Measurements from ENCODE around the gene C14orf93. TPM values are rescaled to one million over a fixed set of nuclear protein-coding genes. Genes with fewer than 3 reads are reported as not detected.
"Not testable (repeated sequence)": the region's sequence is repeated elsewhere in the genome, so short reads cannot be mapped to it uniquely, and the experiment has no call there.

The C14orf93 gene
- polyA plus RNA-seq, 3 donors, result 4.8 to 13.5 (median 6.2) TPM

DNA sequence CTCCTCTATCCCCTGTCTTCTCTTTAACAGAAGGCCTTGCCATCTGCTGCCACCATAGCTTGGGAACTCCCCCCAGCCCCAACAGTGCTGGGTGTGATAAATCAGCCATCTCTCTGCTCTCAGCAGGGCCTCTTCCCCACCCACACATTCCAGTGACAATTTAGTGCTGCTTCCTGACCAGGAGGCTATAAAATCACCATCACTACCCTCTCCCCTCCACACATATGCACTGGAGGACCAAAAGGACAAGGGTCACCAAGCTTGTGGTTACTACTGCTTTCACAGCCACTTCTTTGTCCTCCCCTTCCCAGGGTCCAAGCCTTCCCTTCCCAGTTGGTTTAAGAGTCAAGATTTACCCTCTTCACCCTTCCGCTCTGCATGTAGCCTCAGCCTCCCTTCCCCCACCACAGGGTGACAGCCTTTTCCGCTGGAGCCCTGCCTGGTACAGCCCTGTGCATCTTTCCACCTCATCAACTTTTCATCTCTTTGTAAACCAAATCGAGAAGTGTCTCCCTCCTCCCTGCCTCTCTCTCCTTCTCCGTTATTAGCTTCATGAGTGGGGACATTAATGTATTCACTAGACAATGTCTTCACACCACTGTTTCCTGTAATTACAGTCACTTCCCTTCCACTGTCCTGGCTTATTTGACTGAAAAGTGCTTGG is 15.3 kb upstream of the C14orf93 start:
- H3K27ac ChIP-seq (ENCODE audit: low read depth, low read length), result no peak overlapping the region
- WGBS, 3 donors, result 58 to 74% (median 64%) methylated on average over 4 of the region's 4 CpGs

DNA sequence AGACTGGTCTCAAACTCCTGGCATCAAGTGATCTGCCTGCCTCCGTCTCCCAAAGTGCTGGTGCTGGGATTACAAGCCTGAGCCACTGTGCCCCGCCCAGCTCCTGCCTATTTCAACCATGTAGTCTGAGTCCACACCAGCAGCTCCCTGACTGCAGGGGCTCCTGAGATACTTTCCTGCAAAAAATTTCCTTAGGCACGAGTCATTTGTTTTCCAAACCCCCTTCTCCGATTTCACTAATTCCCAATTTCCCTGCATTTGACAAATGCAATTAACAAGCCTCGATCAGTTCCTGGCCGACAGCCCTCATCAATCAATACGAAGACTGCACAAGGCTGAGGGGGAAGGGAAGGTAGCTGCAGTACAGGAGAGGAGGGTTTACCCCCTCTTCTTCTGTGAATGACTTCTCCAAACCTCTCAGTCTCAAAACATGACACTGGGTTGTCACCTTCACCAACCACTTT is 14.7 kb upstream of the C14orf93 start:
- no peak overlapping the region for H3K27ac ChIP-seq (ENCODE audit: low read depth, low read length)
- 61 to 88% (median 72%) methylated on average over 7 of the region's 7 CpGs for WGBS, 3 donors

DNA sequence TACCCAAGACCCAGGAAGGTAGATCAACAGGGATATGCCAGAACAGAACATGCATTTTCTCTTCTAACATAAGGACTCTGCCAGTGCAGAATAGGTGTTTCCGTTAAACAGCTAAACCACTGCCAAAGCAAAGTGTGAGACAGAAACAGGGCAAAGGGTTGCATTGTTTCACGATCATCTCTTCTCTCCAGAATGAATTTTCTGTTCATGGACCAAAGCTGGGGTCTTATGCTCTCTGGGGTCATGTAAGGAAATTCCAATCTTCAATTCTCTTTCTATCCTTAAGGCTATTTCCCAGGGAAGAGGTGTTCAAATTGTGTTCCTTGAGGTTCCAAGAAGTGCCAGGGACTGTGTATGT is 13.8 kb upstream of the C14orf93 start:
- H3K27ac ChIP-seq (ENCODE audit: low read depth, low read length), result no peak overlapping the region
- 96 to 97% (median 96%) methylated on average over 2 of the region's 2 CpGs for WGBS, 3 donors

DNA sequence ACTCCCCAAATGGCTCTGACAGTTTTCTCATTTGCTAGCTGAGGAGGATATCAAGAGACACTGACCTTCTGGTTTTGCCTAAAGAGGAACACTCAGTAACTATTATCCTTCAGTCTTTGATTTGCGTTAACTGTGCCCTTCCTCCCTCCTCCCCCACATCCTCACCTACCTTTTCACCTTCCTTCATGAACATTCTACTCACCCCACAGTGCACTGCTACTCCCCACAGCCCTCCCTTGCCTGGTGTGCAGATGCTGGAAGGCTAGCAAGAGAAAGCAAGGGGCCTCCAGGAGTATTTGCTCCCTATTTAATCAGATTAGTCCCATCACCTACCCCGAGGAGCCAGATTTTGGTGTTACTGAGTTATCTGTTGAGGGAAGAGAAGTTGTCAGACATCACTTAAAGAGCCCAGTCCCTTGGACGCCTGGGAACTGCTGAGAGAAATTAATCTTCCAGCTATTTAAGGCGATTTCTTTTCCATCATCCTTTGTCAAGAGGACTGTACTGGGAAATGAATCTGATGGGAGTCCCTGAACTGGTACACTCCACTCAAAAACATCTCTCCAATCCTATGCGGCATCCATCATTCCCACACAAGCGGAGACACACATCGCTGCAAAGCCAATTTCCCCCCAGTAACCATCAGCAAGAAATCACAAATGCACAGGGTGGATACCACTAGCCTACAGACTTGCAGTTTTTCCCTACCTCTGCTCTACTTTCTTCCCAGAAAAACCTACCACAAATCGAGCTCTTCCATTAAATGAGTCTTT is 13.3 kb upstream of the C14orf93 start:
- H3K27ac ChIP-seq (ENCODE audit: low read depth, low read length), result no peak overlapping the region
- WGBS, 3 donors, result 77 to 86% (median 82%) methylated on average over 8 of the region's 8 CpGs

DNA sequence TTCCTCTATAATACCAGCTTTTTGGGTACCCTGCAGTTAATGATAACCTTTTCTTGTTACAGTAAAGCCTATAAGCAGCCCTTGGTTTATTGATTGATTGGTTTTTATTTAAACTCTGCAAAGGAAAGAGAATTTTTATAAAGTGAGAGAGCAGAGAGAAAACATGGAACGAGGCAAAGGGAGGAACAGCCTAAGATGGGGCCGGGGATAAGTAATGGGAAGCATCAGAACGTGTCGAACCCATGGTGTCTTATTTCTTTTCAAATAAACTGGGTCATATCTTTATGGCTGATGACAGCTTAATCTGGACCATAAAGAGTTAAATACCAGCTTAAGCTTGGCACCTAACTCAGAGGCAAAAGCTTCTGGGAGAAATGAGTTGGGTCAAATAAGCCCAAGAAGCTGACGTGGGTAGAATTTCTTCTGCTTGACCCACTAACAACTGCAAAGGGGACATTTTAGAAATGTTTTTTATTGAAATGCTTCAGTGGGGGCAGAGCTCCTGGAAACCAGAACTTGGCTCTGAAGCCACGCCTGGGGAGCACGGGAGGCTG is 12.0 kb upstream of the C14orf93 start:
- H3K27ac ChIP-seq (ENCODE audit: low read depth, low read length), result no peak overlapping the region
- WGBS, 3 donors, result 57 to 69% (median 64%) methylated on average over 7 of the region's 7 CpGs

DNA sequence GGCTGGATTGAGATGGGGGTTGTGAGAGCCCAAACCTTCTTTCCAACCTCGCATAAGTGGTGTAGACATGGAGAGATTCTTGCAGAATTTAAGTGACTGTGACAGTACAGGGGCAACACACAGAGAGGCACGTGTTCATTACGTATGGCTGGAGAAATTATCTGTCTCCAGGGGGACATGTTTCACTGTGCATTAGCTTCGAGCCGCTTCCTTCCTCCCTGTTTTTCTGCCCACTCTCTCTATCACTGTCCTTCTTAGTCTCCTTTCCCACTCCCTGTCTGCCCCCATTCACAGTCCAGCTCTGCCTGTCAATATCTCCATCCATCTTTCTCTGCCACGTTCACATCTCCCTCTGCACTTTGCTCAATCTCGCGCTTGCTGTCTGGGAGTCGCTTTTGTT is 11.5 kb upstream of the C14orf93 start:
- no peak overlapping the region for H3K27ac ChIP-seq (ENCODE audit: low read depth, low read length)
- 62 to 74% (median 64%) methylated on average over 9 of the region's 9 CpGs for WGBS, 3 donors

DNA sequence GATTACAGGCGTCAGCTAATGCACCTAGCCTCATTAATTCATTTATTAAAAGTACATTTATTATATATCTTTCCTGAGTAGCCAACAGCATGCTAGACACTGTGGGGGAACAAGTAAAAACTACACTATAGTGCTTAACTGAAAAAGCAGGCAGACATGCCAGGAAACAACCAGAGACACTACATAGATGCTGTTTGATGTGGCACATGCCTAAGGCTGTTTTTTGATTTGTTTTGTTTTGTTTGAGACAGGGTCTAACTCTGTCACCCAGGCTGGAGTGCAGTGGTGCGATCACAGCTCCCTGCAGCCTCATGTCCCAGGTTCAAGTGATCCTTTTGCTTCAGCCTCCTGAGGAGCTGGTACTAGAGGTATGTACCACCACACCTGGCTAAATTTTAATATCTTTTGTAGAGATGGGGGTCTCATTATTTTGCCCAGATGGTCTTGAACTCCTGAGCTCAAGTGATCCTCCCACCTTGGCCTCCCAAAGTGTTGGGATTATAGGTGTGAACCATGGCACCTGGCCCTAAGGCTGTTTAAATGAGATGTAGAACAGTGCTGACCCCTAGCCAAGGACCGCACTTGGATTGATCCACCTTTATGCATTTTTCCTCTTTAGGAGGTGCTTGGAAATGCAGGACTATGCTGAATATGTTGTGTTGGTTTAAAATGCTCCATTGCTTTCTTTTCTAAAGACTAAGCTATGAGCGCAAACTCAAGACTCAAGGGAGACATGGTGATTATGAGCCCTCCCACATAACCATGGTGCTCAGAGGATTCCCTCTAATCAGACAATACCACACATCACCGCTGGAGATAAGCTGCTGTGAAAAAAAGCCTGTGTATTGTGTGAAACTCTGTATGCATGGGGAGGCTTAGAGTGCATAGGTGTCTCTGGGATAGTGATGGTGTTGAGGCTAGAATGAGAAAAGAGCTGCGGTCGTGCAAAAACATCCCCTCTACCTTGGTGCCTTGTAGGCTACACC is 10.5 kb upstream of the C14orf93 start:
- WGBS, 3 donors, result 87 to 96% (median 90%) methylated on average over 7 of the region's 7 CpGs
- no peak overlapping the region for H3K27ac ChIP-seq (ENCODE audit: low read depth, low read length)

DNA sequence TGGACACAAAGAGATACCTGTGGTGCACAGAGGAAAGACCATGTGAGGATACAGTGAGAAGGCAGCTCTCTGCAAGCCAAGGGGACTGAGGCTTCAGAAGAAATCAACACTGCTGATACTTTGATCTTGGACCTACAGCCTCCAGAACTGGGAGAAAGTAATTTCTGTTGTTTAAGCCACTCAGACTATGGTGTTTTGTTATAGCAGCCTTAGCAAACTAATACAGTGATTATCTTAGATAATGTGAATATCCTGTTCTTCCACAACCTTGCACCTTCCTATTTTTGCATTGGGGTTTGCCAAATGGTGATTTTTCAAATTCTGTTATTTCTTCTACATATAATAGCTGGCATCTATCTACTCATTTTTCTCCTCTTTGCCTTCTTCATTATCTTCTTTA is 8.2 kb upstream of the C14orf93 start:
- H3K27ac ChIP-seq (ENCODE audit: low read depth, low read length), result no peak overlapping the region

DNA sequence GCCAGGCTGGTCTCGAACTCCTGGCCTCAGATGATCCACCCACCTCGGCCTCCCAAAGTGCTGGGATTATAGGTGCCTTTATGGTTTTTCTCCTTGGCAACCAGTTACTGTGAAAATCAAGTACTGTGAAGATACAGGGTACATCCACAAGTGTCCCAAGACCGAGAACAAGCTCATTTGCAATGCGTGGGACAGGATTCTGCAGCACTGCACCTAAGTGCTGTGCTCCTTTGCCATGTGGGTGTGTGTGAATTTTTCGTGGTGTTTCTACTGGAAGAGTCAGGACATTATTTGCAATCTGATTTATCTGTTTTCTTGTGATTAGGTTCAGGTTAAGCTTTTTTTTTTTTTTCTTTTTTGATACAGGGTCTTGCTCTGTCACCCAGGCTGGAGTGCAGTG is 7.1 kb upstream of the C14orf93 start:
- 86 to 90% (median 90%) methylated on average over 5 of the region's 5 CpGs for whole genome bisulfite sequencing, 3 donors
- H3K27ac ChIP-seq (ENCODE audit: low read depth, low read length), result no peak overlapping the region

DNA sequence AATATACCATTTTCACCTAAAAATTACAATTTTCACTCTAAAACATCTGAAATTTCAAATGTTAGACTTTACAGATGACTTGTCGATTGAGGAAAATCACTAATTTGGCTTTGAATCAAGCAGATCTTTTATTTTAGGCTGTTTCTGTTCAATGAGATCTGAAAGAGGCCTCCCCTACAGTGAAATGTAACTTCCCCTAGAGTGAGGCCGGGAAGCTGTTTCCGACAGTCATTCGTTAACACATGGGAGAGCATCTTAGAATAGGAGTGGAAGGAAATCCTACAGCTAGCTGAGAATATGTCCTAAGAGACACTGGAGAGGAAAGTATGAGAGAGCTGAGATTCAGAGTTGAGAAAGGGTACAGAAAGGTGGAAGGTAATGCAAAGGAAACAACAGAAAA is 5.7 kb upstream of the C14orf93 start:
- 55 to 76% (median 64%) methylated on average over 4 of the region's 4 CpGs for WGBS, 3 donors
- no peak overlapping the region for H3K27ac ChIP-seq (ENCODE audit: low read depth, low read length)

DNA sequence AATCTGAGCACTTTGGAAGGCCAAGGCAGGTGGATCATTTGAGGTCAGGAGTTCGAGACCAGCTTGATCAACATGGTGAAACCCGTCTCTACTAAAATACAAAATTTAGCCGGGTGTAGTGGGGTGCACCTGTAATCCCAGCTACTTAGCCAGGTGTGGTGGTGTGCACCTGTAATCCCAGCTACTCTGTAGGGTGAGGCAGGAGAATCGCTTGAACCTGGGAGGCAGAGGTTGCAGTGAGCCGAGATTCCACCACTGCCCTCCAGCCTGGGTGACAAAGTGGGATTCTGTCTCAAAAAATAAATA is 3.8 kb upstream of the C14orf93 start:
- WGBS, 3 donors, result 92 to 93% (median 93%) methylated on average over 5 of the region's 5 CpGs
- H3K27ac ChIP-seq (ENCODE audit: low read depth, low read length), result not testable (repeated sequence)

DNA sequence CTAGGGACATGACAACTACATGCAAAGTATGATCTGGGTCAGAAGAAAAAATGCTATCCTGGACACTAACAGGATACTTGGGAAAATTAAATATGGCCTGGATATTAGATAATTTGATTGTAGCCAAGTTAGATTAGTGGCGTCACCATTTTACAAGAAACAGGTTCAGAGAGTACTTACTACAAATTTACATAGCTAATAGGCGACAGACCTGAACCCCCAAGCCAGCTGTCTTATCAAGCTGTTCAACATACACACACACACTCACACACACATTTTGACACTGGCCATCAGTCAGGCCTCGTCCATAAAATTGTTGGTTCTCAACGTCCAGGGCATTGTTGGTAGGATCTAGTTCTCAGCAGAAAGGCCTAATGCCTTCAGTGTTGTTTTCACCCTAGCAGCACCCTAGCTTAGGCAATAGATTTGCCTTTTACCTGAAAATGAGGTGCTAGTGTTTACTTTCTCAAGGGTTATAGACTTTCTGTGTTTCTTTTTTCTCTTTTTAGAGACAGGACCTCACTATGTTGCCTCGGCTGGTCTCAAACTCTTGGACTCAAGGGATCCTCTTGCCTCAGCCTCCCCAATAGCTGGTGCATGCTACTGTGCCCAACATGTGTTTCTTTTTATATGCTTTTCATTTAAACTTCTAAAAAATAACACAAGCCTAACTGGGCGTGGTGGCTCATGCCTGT is 3.3 kb upstream of the C14orf93 start:
- 67 to 82% (median 72%) methylated on average over 6 of the region's 6 CpGs for WGBS, 3 donors
- no peak overlapping the region for H3K27ac ChIP-seq (ENCODE audit: low read depth, low read length)

DNA sequence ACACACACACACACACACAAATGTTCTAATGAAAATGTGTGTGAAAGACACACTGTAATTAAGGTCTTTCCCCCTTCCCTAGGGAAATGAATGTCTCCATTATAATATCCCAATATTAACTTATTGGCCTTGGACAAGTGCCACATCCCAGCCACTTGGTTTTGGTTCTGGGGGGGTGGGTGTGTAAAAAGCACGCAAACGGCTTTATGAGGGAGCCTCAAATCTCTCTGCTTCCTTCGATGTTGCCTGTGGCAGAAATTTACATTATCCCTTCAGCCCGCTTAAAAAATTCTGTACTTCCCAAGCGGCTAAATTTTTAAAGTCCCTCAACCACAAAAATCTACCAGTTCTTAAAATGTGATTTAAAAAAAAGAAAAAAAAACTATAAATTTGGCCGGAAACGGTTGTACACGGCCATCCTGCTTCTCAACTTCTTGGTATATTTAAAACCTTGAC is 432 bp downstream of the C14orf93 start:
- no peak overlapping the region for H3K27ac ChIP-seq (ENCODE audit: low read depth, low read length)
- WGBS, 3 donors, result 10 to 21% (median 13%) methylated on average over 8 of the region's 8 CpGs

DNA sequence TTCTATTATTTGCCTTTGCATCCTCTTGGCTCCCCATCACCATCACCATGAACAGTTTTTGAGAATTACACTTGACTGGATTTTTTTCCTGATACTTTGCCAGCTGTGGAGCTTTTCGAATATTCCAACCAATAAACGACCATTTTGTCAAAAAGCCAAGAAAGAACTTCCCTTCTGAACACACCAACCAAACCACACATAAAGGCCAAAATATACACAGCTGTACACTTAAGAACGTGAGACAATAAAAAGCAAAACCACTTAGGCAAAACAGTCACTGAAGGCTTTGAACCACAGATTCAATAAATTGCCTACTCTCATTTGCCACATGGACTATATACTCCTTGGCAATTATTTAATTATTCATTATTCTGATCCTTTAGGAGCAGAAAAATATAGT is 1.1 kb downstream of the C14orf93 start:
- H3K27ac ChIP-seq (ENCODE audit: low read depth, low read length), result no peak overlapping the region
- WGBS, 3 donors, result 13 to 38% (median 26%) methylated on average over 3 of the region's 3 CpGs

DNA sequence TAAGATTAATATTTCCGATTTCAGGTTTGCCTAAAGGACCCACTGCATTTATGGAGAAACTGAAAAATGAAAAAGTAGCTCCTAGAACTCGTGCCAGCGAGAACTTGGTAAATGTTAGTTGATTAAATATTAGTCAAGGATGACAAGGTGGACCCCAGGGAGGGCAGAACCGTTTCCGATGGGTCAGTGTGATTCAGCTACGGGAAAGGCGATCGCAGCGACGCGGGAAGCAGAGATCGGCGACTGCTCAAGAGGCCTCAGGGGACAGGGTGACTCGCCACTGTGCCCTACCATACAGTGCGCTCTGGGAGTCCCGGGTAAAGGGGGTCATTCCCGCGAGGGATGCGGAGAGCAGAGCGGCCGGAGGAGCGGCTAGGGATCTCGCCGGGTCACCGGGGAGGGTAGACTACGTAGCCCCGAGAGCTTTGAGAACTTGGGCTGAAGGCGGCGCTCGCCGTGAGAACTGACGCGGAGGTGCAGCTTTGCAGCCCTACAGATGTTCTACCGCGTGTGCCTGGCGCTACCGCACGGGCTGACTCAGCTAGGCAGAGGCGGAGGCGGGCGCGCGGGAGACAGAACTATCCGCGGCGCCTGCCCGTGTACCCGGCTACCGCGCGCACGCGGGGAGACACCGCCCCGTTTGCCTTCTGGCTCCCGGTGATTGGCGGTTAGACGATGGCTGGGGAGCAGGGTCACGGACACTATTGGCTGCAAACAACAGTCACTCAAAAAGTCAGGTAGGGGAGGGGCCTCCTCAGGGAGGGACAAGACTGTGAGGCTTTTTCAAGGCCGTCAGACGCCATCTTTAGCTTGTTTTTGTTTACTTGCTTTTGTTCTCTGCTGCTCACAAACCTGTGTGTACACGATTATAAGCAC is 3.2 kb downstream of the C14orf93 start:
- 0 to 1% (median 0%) methylated on average over 62 of the region's 62 CpGs for WGBS, 3 donors
- peak overlapping the region; percentile 38 for H3K27ac ChIP-seq (ENCODE audit: low read depth, low read length)

DNA sequence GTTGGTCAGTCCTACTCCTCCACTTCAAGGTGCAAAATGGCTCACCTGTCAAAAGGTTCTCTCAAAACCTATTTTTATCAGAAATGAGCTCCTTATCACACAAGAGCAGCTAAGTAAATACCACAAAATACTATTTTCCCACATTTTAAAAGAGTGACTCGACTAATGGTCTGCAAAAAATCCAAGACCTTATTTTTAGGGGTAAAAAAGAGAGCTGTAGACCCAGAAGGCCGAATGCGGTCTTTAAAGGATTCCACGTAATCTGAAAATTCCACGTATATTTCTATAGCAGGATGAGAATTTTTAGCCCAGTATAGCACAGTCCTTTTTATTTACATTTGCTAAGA is 3.8 kb downstream of the C14orf93 start:
- H3K27ac ChIP-seq (ENCODE audit: low read depth, low read length), result no peak overlapping the region
- WGBS, 3 donors, result 26 to 62% (median 51%) methylated on average over 5 of the region's 5 CpGs

DNA sequence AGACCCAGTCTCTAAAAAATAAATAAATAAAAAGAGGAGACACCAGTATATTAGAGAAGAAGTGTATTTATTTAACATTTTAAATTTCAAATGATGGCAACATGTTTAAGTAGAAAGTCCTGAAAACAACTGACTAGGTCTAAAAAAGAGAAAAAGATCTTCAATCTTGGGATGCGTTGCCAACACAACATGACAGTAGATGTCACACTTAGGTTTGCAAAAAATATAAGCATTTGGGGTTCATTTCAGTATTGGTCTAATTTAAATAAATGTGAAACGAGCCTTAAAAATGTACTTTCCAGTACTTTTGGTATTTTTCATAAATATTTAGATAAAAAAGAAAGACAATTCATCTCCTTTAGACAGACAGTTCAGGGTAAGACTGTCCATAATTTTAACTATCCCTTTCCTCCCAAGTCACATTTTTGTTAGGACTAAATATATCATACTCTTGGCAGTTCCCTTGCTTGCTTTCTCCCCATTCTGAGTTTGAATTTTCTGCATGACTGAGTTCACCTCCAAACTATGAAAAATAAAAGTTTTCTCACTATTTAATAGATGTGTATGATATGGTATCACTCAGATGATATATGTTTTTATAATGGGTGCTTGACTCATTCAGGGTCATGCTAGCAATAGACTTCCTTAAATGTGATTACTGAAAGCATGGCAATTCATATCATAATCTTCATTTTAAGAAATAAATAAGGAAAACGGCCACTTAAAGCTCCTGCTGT is 4.3 kb downstream of the C14orf93 start:
- 67 to 78% (median 75%) methylated on average over 3 of the region's 3 CpGs for WGBS, 3 donors
- H3K27ac ChIP-seq (ENCODE audit: low read depth, low read length), result no peak overlapping the region
